Chondrocyte (in vitro differentiated cells): ENCODE data around the gene GPALPP1. TPM values are rescaled to one million over a fixed set of nuclear protein-coding genes. Genes with fewer than 3 reads are reported as not detected.

Experiments
- DNase-seq: peaks from one replicate; pipeline ENCODE4 v3.0.0; 2021; ENCODE audit warnings: mixed read lengths, low spot score
- H3K27ac Mint-ChIP-seq: one replicate; pipeline ENCODE4 v1.8.0; 2021; ENCODE audit warnings: mild to moderate bottlenecking, moderate library complexity, mixed read lengths; ENCODE audit not compliant: unreplicated experiment
- H3K27me3 Mint-ChIP-seq: 2 replicates; pipeline ENCODE4 v1.8.0; 2021; ENCODE audit warnings: low read depth, mixed read lengths
- H3K36me3 Mint-ChIP-seq: 2 replicates; pipeline ENCODE4 v1.8.0; 2021; ENCODE audit warnings: low read depth, mixed read lengths
- H3K4me1 Mint-ChIP-seq: 2 replicates; pipeline ENCODE4 v1.8.0; 2021; ENCODE audit warnings: low read depth, mild to moderate bottlenecking, mixed read lengths
- H3K4me3 Mint-ChIP-seq: one replicate; pipeline ENCODE4 v1.8.0; 2021; ENCODE audit warnings: mild to moderate bottlenecking, moderate library complexity, mixed read lengths; ENCODE audit not compliant: unreplicated experiment
- H3K9me3 Mint-ChIP-seq: 2 replicates; pipeline ENCODE4 v1.8.0; 2021; ENCODE audit warnings: low read depth, mixed read lengths
- CTCF ChIP-seq: fragments of 200-600 bp; sonication (generic); IDR thresholded peaks from 2 replicates; pipeline ENCODE4 v1.5.0; 2021; ENCODE audit warnings: antibody characterized with exemption, mild to moderate bottlenecking, moderate library complexity
- total RNA-seq: library from RNA; stranded (reverse); gene quantifications from 3 replicates; pipeline ENCODE4 v1.2.1, GENCODE V29; 2021

GPALPP1 gene
- total RNA-seq, 1 donor from 2014 or later: 21.5 TPM

- peaks cover 6% of the 10 kb centered on the region for H3K36me3 Mint-ChIP-seq
- no peak overlapping the region for H3K27ac Mint-ChIP-seq
- H3K4me3 Mint-ChIP-seq: no peak overlapping the region
- H3K27me3 Mint-ChIP-seq: no peaks in the 10 kb centered on the region
- DNase-seq: no peak
- peaks cover 23% of the 10 kb centered on the region for H3K4me1 Mint-ChIP-seq
- TF ChIP-seq CTCF: no peak
- no peaks in the 10 kb centered on the region for H3K9me3 Mint-ChIP-seq
Measured at GRCh38 chr13:44955406-44955805, 33.9 kb upstream of the GPALPP1 start.

- DNase-seq: no peak
- TF ChIP-seq CTCF: no peak
- peaks cover 17% of the 10 kb centered on the region for H3K9me3 Mint-ChIP-seq
- no peak overlapping the region for H3K4me3 Mint-ChIP-seq
- no peaks in the 10 kb centered on the region for H3K27me3 Mint-ChIP-seq
- H3K36me3 Mint-ChIP-seq: peaks cover 39% of the 10 kb centered on the region
- H3K27ac Mint-ChIP-seq: no peak overlapping the region
- H3K4me1 Mint-ChIP-seq: peaks cover 3% of the 10 kb centered on the region
Measured at GRCh38 chr13:44961997-44962396, 27.3 kb upstream of the GPALPP1 start.

GRCh38 chr13:44967704-44968433 lies 21.5 kb upstream of the GPALPP1 start:
- no peak overlapping the region for H3K4me3 Mint-ChIP-seq
- H3K9me3 Mint-ChIP-seq: peaks cover under 1% of the 10 kb centered on the region

GRCh38 chr13:44968434-44968815 lies 20.9 kb upstream of the GPALPP1 start:
- Mint-ChIP-seq H3K27ac (peak overlapping the region; percentile 77), H3K36me3 (peaks cover 16% of the 10 kb centered on the region), H3K9me3 (no peaks in the 10 kb centered on the region), H3K4me1 (peaks cover 18% of the 10 kb centered on the region), H3K27me3 (no peaks in the 10 kb centered on the region), H3K4me3 (no peak overlapping the region)
- no peak for TF ChIP-seq CTCF
- DNase-seq: no peak

More at GRCh38 chr13:44967704-44968433, 21.5 kb upstream of the GPALPP1 start:
- Mint-ChIP-seq H3K36me3 (peaks cover 20% of the 10 kb centered on the region), H3K4me1 (peaks cover 18% of the 10 kb centered on the region), H3K27me3 (no peaks in the 10 kb centered on the region), H3K27ac (peak overlapping the region; percentile 77)
- DNase-seq: no peak
- peak; percentile 70 for TF ChIP-seq CTCF

GRCh38 chr13:44969551-44970484 lies 19.5 kb upstream of the GPALPP1 start:
- DNase-seq: no peak
- H3K27ac Mint-ChIP-seq: no peak overlapping the region

More at GRCh38 chr13:44969551-44970484, 19.5 kb upstream of the GPALPP1 start:
- no peaks in the 10 kb centered on the region for H3K27me3 Mint-ChIP-seq
- TF ChIP-seq CTCF: peak; percentile 97
- H3K9me3 Mint-ChIP-seq: no peaks in the 10 kb centered on the region
- H3K4me1 Mint-ChIP-seq: peaks cover 18% of the 10 kb centered on the region
- H3K36me3 Mint-ChIP-seq: peaks cover 6% of the 10 kb centered on the region
- H3K4me3 Mint-ChIP-seq: no peak overlapping the region
